ENCODE results near the gene BMI1.
"Not testable (repeated sequence)": the region's sequence is repeated elsewhere in the genome, so short reads cannot be mapped to it uniquely, and the experiment has no call there.

GRCh38 chr10:22310012-22310411 lies 10.9 kb upstream of the BMI1 start:
- TF ChIP-seq POLR2AphosphoS5, POLR2A (IDR thresholded peaks at IDR 0.05; ENCODE audit: low read depth, low read length): not testable (repeated sequence)

All from GM12892 (cell line).